GM18907 (cell line): ENCODE measurements around the gene HSPB9.

Experiments
- ATAC-seq: cut with Tn5 transposase; IDR thresholded peaks from one replicate; pipeline ENCODE4 v1.9.1; 2021; ENCODE audit warnings: mild to moderate bottlenecking, moderate library complexity; ENCODE audit not compliant: unreplicated experiment

The HSPB9 gene

GRCh38 chr17:42118126-42118510, 4.5 kb upstream of the HSPB9 start:
- no peak for ATAC-seq

GRCh38 chr17:42118545-42118944, 4.1 kb upstream of the HSPB9 start:
- ATAC-seq, result no peak

DNA sequence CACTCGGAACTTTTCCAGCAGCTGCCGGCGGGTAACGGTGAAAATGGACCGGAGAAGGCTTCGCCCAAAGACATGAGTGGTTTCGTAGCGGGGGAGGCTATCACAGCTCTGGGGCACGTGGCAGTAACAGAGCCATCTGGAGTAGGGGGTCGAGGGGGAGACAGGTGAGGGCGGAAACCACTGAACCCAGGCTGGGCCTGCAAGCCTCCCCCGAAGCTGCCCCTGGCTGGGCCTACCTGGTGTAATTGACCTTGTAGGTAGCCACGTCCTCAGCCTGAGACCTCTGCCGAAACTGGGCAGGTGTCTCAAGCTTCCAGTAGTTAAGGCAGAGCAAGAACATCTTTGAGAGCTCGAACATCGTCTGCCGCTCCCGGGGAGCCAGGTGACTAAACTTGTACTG, 3.3 kb upstream of the HSPB9 start:
- ATAC-seq, result no peak

GRCh38 chr17:42120161-42120769, 2.3 kb upstream of the HSPB9 start:
- no peak for ATAC-seq

- ATAC-seq, result peak; percentile 69
Measured at GRCh38 chr17:42120770-42121769, 1.5 kb upstream of the HSPB9 start, which contains the start of gene KAT2A. KAT2A (minus strand) TSS chr17:42121367; CDS start chr17:42121304, 63 bp downstream.

GRCh38 chr17:42124256-42124655, 1.7 kb downstream of the HSPB9 start:
- ATAC-seq, result no peak

DNA sequence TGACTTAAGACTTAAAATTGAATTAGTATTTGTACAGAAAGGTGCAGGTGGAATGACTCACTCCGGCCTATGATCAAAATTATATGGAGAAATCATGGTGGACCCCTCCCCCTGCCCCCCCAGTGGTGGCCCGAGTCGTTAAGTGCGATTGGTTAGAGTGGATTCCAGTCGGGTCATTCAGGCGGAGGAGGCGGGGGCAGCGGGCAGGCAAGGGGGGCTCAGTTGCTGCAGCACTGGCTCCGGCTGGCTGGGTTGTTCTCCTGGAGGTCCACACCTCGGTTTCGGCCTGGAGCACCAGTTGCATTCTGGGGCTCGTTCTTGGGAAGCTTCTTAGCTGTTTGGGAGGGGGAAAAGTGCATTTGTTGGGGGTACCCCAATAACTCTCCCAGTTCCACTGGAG, 3.0 kb downstream of the HSPB9 start:
- ATAC-seq, result no peak

DNA sequence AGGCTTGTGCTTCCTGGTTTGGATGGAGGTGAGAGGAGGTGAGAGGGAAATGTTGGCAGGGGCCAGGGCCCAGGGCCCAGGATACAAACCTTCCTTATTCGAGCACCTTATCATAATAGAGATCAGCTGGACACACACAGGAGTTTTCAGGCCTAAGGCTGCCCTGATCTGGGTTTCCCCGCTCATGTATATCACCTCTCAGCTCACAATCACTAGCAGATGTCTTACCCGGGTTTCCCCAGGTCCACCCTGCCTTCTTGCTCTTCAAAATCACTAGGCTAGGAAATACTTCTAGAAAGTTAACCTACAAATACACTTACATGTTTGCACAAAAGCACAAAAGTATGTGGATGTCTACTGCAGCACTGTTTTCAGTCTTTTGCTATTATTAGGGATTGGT, 4.2 kb downstream of the HSPB9 start:
- no peak for ATAC-seq

DNA sequence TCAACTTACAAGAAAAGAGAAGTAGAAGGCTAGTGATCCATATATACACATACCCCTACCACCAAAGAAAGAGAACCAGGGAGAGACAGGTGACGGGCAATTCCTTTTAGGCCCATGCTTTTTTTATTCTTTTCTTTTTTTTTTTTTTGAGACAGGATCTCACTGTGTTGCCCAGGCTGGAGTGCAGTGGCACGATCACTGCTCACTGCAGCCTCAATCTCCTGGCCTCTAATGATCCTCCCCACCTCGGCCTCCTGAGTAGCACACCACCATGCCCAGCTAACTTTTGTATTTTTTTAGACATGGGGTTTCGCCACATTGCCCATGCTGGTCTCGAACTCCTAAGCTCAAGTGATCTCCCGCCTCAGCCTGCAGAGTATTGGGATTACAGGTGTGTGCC, 4.8 kb downstream of the HSPB9 start:
- no peak for ATAC-seq

DNA sequence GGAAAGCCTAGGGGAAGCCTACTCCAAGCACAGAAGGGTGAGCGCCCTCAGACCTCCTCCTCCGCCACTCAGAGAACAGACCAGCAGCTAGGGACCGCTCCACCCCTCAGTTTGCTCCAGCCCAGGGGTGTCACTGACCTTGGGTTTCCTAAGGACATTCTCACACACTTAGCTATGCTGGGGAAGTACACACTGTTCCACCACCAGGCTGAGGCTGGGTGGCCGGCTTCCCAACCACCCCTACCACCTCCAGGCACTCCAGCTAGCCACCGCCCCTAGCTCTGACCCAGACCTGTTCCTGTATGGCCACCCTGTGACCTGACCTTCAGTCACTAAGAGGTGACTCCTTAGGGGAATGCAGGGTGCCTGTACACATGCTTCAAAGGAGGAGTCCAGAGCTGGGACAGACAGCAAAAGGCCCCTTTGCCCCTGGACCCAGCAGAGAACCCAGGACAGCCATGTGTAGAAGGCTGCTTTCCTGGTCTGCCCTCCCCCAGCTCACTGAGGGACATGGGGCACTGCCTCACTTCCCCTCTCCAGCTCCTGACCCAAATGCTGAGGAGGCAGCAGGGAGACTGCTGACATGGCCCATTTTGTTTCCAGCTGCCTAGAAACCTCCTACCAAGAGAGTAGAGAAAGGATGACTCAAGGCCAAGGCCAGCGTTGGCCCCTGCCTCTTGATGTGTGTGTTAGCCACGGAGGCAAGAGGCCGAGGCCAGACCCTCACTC, 6.7 kb downstream of the HSPB9 start:
- no peak for ATAC-seq

GRCh38 chr17:42130310-42130936, 7.8 kb downstream of the HSPB9 start:
- ATAC-seq, result no peak

GRCh38 chr17:42131232-42131631, 8.6 kb downstream of the HSPB9 start:
- ATAC-seq, result no peak

GRCh38 chr17:42131981-42132432, 9.4 kb downstream of the HSPB9 start:
- ATAC-seq, result no peak

- peak; percentile 36 for ATAC-seq
Measured at GRCh38 chr17:42132941-42133340, 10.3 kb downstream of the HSPB9 start.

DNA sequence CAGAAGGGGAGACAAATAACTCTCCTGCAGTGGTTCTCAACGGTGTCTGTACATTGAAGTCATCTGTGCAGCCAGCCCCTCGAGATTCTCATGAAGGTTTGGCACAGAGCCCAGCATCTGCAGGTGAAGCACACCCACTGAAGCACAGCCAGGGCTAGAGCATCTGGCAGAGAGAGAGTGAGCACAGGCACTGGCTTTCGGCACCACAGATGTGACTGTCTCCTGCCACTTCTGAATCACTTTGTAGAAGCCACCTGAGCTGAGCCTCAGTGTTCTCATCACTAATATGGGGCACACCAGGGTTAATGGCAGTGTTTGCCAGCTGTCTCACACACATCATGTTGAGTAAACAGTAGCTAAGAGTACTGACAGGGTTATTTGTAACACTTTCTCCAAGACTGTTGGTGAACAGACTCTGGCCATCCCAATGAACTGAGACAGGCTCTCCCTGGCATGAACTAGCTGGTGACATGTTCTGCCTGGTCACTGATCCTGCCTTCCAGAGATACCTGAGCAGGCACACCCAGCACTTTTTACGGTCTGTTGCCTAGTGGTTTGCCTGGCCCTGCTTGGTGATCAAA, 10.9 kb downstream of the HSPB9 start:
- peak; percentile 56 for ATAC-seq

DNA sequence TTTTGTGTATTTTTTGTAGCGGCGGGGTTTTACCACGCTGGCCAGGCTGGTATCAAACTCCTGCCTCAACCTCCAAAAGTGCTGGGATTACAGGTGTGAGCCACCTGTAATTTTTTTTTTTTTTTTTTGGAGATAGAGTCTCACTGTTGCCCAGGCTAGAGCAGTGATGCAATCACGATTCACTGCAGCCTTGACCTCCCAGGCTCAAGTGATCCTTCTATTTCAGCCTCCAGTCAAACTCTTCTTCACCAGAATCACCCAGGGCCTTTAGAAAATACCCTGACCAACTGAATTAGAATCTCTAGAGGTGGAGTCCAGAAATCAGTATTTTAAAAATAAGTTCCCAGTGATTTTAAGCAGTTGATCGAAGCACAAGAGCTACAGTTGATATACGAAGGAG, 12.5 kb downstream of the HSPB9 start:
- ATAC-seq, result no peak

- ATAC-seq, result no peak
Measured at GRCh38 chr17:42135664-42136653, 13.4 kb downstream of the HSPB9 start.

GRCh38 chr17:42136654-42137051, 14.0 kb downstream of the HSPB9 start:
- no peak for ATAC-seq

GRCh38 chr17:42138749-42139492, 16.3 kb downstream of the HSPB9 start:
- no peak for ATAC-seq
